Kidney (tissue), 14 donors: ENCODE measurements around the gene TBL1X. TPM values are rescaled to one million over a fixed set of nuclear protein-coding genes. Genes with fewer than 3 reads are reported as not detected.

ENCODE experiments used
- DNase-seq, 5 donors: peaks; one replicate each; pipeline ENCODE4 v3.0.0-alpha.2; 2013 to 2020
- FAIRE-seq: peaks from 2 replicates; lab custom pipeline; 2012; peaks lifted over from hg19 to GRCh38; lab: Jason Lieb, UNC
- H3K27ac ChIP-seq, 2 donors: one replicate each; pipeline ENCODE4 v1.7.0; 2013; ENCODE audit warnings: low read depth in 2 of 2, low read length in 2 of 2, inconsistent platforms in 1 of 2
- H3K27me3 ChIP-seq: one replicate; pipeline ENCODE4 v1.7.1; 2013; ENCODE audit warnings: low read length, inconsistent platforms; ENCODE audit not compliant: control insufficient read depth, insufficient read depth
- H3K36me3 ChIP-seq, 3 donors: one replicate each; pipeline versions ENCODE4 v1.7.0 to v1.7.1; 2013; ENCODE audit warnings: low read length in 3 of 3, control low read depth in 1 of 3, inconsistent platforms in 1 of 3; ENCODE audit not compliant: insufficient read depth in 3 of 3, control insufficient read depth in 2 of 3
- H3K4me1 ChIP-seq, 3 donors: one replicate each; pipeline versions ENCODE4 v1.7.0 to v1.7.1; 2013; ENCODE audit warnings: low read length in 3 of 3, inconsistent platforms in 1 of 3, low read depth in 1 of 3; ENCODE audit not compliant: control insufficient read depth in 2 of 3, insufficient read depth in 2 of 3
- H3K4me3 ChIP-seq, 3 donors: one replicate each; pipeline versions ENCODE4 v1.7.0 to v1.8.1; 2013; ENCODE audit warnings: low read length in 3 of 3, control low read depth in 1 of 3, inconsistent platforms in 1 of 3
- H3K9ac ChIP-seq, 3 donors: one replicate each; pipeline versions ENCODE4 v1.7.0 to v1.7.1; 2013; ENCODE audit warnings: low read length in 3 of 3, control low read depth in 1 of 3, inconsistent platforms in 1 of 3
- H3K9me3 ChIP-seq, 3 donors: one replicate each; pipeline versions ENCODE4 v1.7.0 to v1.7.1; 2013; ENCODE audit warnings: low read length in 3 of 3, control low read depth in 1 of 3, inconsistent platforms in 1 of 3; ENCODE audit not compliant: control insufficient read depth in 2 of 3, insufficient read depth in 1 of 3
- CTCF ChIP-seq: IDR thresholded peaks from 3 replicates; pipeline ENCODE4 v1.5.1; 2012; ENCODE audit warnings: mild to moderate bottlenecking, moderate library complexity, borderline replicate concordance; ENCODE audit not compliant: insufficient read depth; ENCODE audit errors: extremely low read depth
- intact Hi-C: fragments of 100-400 bp; cut with DNase I; formaldehyde crosslinking; loops from one replicate; pipeline ENCODE4 v1.11.1; 2022
- polyA plus RNA-seq: library from polyadenylated mRNA; stranded (reverse); fragments of 350-450 nt; fragmentation: Illumina TruSeq; extraction: RNeasy Lipid Tissue Mini Kit (QIAGEN cat#74804); gene quantifications from one replicate; pipeline ENCODE4 v1.2.3, GENCODE V29; 2014; ENCODE audit warnings: low read depth, low replicate concordance; ENCODE audit not compliant: insufficient read depth
- total RNA-seq: library from RNA; stranded (reverse); fragmentation: NEBNext Ultra II Directional; extraction: Animal tissue kit (Norgen Biotek cat#: 25700); gene quantifications from one replicate; pipeline ENCODE4 v1.2.1, GENCODE V29; 2021
- donor health status: control.
- donor health status: control.
- donor health status: control.
- donor health status: control.
- donor health status: control.
- donor health status: DM: yes; HTN: yes; CAD: no.
- donor health status: Normal renal cell carcinoma (clear cell type).

The TBL1X gene
- total and polyA plus RNA-seq, 2 donors from 2014 or later = 12.5 to 43.0 TPM

- DNase-seq = no peak
- intact Hi-C loops = no loop called here
- Histone ChIP-seq H3K9me3 (no peaks in the 10 kb centered on the region), H3K9ac (no peak overlapping the region), H3K27me3 (no peaks in the 10 kb centered on the region), H3K4me3 (no peak overlapping the region), H3K27ac (no peak overlapping the region), H3K36me3 (no peaks in the 10 kb centered on the region), H3K4me1 (no peaks in the 10 kb centered on the region)
- TF ChIP-seq CTCF = no peak
- FAIRE-seq = no peak
Measured at GRCh38 chrX:9747644-9748043, 282.8 kb downstream of the TBL1X start.

- Histone ChIP-seq H3K4me1 (no peaks in the 10 kb centered on the region), H3K27me3 (no peaks in the 10 kb centered on the region), H3K27ac (no peak overlapping the region), H3K4me3 (no peak overlapping the region), H3K36me3 (no peaks in the 10 kb centered on the region), H3K9ac (no peak overlapping the region), H3K9me3 (no peaks in the 10 kb centered on the region)
- intact Hi-C loops = no loop called here
- DNase-seq = no peak
- no peak for FAIRE-seq
- no peak for TF ChIP-seq CTCF
Measured at GRCh38 chrX:9749146-9749692, 284.4 kb downstream of the TBL1X start.

GRCh38 chrX:9757366-9757765 lies 292.5 kb downstream of the TBL1X start:
- Histone ChIP-seq H3K27ac (no peak overlapping the region), H3K4me1 (no peaks in the 10 kb centered on the region), H3K27me3 (no peaks in the 10 kb centered on the region), H3K36me3 (no peaks in the 10 kb centered on the region), H3K9ac (no peak overlapping the region), H3K9me3 (no peaks in the 10 kb centered on the region), H3K4me3 (no peak overlapping the region)
- DNase-seq (no peak), FAIRE-seq (no peak)
- TF ChIP-seq CTCF = no peak
- intact Hi-C loops = no loop called here
